NCI-H526 treated with DMSO at 0.1 percent for 48 hours (cell line): ENCODE data around the gene ADAMTS13.
A peak's percentile ranks its signal among the peaks of the same experiment; 100 is the strongest.

Source experiments
- DNase-seq: peaks from one replicate; lab custom pipeline; 2025; lab: John Stamatoyannopoulos, UW

Gene ADAMTS13

GRCh38 chr9:133472277-133472645 lies 50.1 kb downstream of the ADAMTS13 start:
- no peak for DNase-seq

- no peak for DNase-seq
Observed at GRCh38 chr9:133472753-133473378, 50.7 kb downstream of the ADAMTS13 start.

- no peak for DNase-seq
Observed at GRCh38 chr9:133473743-133474142, 51.6 kb downstream of the ADAMTS13 start.

GRCh38 chr9:133474215-133474614 lies 52.0 kb downstream of the ADAMTS13 start:
- DNase-seq = no peak

- DNase-seq = no peak
Observed at GRCh38 chr9:133474853-133475252, 52.7 kb downstream of the ADAMTS13 start.

GRCh38 chr9:133475292-133476012 lies 53.3 kb downstream of the ADAMTS13 start:
- no peak for DNase-seq

DNA sequence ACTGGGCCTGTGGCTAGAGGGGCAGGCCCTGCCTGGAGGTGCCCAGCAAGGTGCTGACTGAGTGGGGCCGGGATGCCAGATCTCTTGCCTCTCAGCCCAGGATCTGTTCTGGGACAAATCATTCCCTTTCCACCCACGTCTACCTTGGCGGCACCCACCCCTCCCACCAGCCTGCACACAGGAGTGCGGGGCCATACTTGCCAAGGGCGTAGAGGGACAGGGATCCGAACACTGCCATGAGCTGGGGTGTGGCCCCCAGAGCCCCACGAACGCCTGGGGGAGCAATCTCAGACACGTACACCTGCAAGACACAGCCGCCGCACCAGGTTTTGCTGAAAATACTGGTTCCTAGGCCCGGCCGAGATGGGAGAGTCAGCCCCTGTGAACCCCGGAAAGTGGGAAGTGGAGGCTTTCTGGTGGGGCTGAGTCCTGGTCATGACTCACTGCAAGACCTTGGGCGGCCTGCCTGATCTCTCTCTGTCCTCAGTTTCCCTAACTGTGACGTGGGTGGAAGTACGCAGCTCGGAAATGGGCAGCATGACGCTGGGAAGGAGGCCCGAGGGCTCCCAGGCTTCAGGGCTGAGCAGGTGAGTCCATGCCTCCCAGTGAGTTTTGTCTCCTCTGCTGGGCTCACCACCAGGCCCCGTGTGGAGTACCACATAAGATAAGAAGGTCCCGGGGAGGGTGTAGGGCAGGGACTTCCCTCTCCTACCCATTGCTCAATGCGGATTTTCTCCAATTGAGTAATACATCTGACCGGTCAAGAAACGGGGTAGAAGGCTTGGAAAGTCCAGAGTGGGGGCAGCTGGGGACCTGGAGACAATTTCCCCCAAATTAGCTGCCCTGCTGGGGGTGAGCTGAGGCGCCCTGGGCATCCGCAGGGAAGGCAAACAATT lies 54.1 kb downstream of the ADAMTS13 start:
- no peak for DNase-seq

DNA sequence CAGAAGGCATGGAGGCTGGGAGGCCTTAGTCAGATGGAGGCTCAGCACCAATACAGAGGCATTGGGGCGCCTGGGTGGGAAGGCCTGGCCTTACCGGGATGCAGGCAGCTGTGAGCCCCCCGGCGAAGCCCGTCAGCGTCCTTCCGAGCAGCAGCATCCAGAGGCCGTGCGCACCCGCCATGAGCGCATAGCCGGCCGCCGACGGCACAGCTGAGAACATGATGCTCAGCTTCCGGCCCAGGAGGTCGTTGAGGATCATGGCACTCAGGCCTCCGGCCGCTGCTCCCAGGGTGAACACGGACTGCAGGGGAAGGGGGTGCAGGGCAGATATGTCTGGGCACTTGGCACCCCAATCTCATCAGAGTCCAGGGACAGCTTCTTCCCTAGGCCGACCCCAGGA lies 54.8 kb downstream of the ADAMTS13 start:
- no peak for DNase-seq

DNA sequence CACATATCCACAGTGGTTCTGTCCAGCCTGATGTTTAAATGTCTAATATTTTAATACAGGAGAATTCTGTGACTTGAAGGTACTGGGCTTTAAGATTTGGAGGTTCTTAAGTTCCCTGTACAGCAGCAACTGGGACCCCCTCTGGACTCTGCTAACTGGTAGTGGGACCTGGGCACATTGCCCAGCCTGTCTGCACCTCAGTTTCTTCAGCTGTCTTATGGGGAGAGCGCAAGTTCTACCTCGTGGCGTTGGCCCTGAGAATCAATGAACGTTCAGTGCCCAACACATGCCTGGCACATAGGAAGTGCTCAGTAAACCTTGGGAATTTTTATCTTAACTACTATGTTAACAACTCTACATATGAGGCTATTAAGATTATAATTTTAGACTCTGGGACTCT lies 55.3 kb downstream of the ADAMTS13 start:
- no peak for DNase-seq

GRCh38 chr9:133477992-133478850 lies 56.1 kb downstream of the ADAMTS13 start:
- no peak for DNase-seq

DNA sequence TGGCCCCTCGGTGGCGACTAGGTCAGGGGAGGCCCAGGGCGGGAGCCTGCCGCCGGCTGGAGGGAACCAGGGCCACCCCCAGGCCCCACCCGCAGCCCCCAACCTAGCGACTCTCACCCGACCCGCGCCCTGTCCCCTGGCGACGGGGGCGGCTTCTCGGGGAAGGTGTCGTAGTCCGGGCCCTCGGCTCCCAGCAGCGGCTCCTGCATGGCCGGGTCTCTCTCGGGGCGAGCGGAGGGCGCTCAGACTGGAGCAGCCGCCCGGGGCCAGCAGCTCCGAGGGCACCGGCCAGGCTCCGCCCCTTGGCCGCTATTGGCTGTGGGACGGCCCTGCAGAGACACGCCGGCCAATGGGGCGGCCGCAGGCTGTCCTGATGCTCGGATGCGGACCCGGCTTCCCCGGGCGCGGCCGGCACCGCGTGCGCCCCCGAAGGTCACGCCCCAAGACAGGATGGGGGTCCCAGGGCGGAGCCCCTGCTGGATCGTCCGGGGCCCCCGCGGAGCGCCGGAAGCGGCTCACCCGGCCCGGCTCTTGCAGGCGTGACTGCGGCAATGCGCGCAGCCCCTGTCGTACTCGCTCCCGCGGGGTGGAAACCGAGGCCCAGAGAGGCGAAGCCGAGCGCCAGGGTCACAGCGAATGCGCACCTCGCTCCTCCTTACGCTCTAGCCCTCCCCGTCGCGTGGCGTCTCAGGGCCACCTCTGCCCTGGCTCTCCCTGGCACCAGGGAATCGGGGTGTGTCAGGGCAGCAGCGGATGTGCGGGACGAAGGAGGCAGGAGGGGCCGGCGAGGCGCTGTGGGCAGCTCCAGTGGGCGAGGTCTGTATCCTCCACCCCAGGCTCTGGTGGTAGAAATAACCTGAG lies 56.9 kb downstream of the ADAMTS13 start, which contains the start of gene SLC2A6:
Gene SLC2A6, minus strand, starts transcription at position 249 of the 861 bp plus-strand sequence. Its CDS starts 40 bp downstream, at position 209.
- DNase-seq = peak; percentile 39

GRCh38 chr9:133483611-133484010 lies 61.4 kb downstream of the ADAMTS13 start:
- DNase-seq = no peak

DNA sequence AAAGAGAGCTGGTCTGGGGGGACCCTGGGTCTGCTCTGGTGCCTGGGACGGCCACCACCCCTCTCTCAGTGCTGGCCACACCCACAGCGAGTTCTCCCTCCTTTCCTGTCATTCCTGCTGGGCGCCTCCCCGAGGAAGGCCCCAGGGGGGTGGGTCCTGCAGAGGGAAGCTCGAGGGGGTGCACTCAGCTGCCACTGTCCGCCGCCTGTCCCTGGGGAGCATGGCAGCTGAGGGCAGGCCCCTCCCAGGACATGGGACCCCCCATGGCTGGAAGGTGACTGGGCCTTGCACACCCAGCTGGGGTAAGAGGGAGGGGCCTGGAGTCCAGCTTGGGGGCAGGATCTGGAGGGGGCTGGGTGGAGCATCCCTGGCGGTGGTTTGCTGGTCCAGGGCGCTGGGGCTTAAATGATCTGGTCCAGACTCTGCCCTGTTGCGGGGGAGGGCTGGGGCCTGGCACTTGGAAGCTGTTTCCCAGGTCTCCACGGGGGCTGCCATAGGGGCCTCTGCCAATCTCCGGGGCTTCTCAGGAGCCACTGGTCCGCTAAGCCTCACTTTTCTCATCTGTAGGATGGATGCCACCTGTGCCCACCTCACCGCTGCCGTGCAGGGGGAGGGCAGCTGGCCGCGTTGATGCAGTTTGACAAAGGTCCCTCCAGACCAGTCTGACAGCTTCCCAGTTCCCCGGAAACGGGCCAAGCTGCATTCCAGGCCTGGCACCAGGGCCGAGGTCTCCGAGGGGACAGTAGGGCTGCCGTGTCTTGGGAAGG lies 62.7 kb downstream of the ADAMTS13 start:
- no peak for DNase-seq

GRCh38 chr9:133485531-133486260 lies 63.5 kb downstream of the ADAMTS13 start:
- DNase-seq = no peak

GRCh38 chr9:133487331-133487725 lies 65.2 kb downstream of the ADAMTS13 start:
- DNase-seq = no peak

DNA sequence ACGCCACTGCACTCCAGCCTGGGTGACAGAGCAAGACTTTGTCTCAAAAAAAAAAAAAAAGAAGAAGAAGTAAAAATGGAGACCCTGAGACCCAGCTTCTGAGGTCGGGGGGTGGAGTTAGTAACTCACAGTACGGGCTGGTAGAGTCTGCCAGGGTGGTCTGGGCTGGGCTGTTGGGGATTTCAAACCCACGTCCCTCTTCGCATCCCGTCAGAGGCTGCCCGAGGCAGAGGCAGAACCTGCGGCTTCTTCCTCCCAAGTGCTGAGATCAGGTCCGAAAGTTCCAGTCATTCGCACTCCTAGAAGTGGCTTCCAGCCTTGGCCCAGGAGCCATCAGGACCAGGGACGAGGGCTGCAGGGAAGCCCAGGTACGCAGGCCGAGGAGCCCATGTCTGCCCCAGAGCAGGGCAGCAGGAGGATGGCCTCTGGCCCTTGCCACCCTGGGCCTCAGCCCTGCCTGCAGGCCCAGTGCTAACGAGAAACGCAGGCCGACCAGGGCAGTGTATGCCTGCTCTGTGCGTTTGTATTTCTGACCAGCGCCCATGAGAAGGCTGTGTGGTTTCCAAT lies 66.6 kb downstream of the ADAMTS13 start:
- DNase-seq = no peak

DNA sequence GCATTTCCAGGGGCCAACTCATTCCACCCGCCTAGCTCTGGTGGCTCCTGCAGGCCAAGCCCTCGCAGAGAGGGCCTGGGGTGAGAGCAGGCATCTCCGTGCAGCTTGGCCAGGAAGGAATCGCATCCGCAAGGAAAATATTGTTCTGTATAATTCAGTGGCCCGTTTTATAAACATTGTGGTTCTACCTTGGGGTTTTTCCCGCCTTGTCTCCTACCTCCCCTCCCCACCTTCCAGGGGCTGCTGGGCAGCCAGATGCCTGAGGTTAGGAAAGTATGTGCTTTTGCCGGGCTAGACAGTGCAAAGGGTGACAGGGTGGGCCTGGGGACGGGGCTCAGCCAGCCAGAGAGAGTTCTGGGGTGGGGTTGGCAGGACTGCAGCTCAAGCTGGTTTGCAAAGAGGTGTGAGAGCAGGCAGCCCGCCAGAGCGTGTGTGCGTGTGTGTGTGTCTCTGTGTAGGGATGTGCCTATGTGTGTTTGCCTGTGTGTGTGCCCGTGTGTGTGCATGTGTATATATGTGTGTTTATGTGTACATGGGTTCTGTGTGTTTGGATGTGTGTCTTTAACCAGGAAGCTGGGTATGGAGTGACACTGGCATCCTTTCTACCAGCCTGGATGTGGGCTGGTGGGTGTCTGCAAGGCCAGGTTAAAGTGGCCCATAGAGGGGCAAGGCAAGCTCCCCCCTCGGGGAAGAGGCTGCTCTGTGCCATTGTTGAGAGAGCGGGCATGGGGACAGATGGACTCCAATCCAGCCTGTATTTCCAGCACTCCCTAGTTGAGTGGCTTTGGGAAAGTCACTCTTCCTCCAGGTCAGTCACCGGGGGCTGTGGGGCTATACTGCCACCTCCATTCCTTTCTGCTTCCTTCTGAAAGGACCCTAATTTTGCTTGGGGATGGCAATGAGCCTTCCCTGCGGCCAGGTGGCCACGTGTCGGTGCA lies 67.4 kb downstream of the ADAMTS13 start:
- DNase-seq = no peak

- no peak for DNase-seq
Observed at GRCh38 chr9:133490201-133490681, 68.1 kb downstream of the ADAMTS13 start.
